Activated CD4-positive, alpha-beta memory T cell treated with anti-CD3 and anti-CD28 coated beads for 36 hours (primary cell): ENCODE results near the gene CERCAM. TPM values are rescaled to one million over a fixed set of nuclear protein-coding genes. Genes with fewer than 3 reads are reported as not detected.

Experiments
- CTCF ChIA-PET: fragments of 350-600 bp; sonication (Branson Sonifier 250); formaldehyde crosslinking; loops from one replicate; lab custom pipeline; 2021; ENCODE audit warnings: antibody characterized with exemption, inconsistent platforms; lab: Charles Lee
- POLR2A ChIA-PET: fragments of 350-600 bp; sonication (Branson Sonifier 250); formaldehyde crosslinking; loops from one replicate; lab custom pipeline; 2021; ENCODE audit warnings: antibody characterized with exemption; lab: Charles Lee
- DNase-seq: peaks from one replicate; pipeline ENCODE4 v3.0.0-alpha.2; 2020
- H3K27ac Mint-ChIP-seq: one replicate; pipeline ENCODE4 v1.8.0; 2021; ENCODE audit warnings: mixed read lengths
- H3K27me3 Mint-ChIP-seq: one replicate; pipeline ENCODE4 v1.8.0; 2021; ENCODE audit warnings: mixed read lengths
- H3K36me3 Mint-ChIP-seq: one replicate; pipeline ENCODE4 v1.8.0; 2021; ENCODE audit warnings: mixed read lengths
- H3K4me1 Mint-ChIP-seq: one replicate; pipeline ENCODE4 v1.8.0; 2021; ENCODE audit warnings: low read depth, mixed read lengths
- H3K4me3 Mint-ChIP-seq: one replicate; pipeline ENCODE4 v1.8.0; 2021; ENCODE audit warnings: mild to moderate bottlenecking, mixed read lengths
- H3K9me3 Mint-ChIP-seq: one replicate; pipeline ENCODE4 v1.8.0; 2021; ENCODE audit warnings: mixed read lengths
- intact Hi-C: fragments of 100-400 bp; cut with micrococcal nuclease; formaldehyde crosslinking; loops from one replicate; pipeline ENCODE4 v1.15.1; 2023
- total RNA-seq, 2 experiments: library from RNA; stranded (reverse); gene quantifications; one replicate each; pipeline ENCODE4 v1.2.3, GENCODE V29; 2021

Gene CERCAM
- 1 to 10 TPM; 1.0 to 1.1 TPM for total RNA-seq

- H3K4me1 Mint-ChIP-seq: peaks cover 9% of the 10 kb centered on the region
- peaks cover 24% of the 10 kb centered on the region for H3K27me3 Mint-ChIP-seq
- DNase-seq: peak; percentile 49
- H3K36me3 Mint-ChIP-seq: no peaks in the 10 kb centered on the region
- ChIA-PET POLR2A (interaction anchor here (1.1 kb wide), 1 partner anchor 132 kb away, joined by 3 read pairs; the partner anchor contains the start of gene SPTAN1), CTCF (interaction anchor here (0.8 to 2.9 kb wide), 20 partner anchors 11 to 207 kb away, joined by 3 to 31 read pairs (median 4); partner anchors contain the start of gene URM1)
- no peak within 1 kb of the TSS for H3K27ac Mint-ChIP-seq
- no peaks in the 10 kb centered on the region for H3K9me3 Mint-ChIP-seq
- intact Hi-C loops: no loop called here
- H3K4me3 Mint-ChIP-seq: peak within 1 kb of the TSS; percentile 69
These were observed at the start of gene CERCAM for GRCh38 chr9:128420651-128421481. Gene CERCAM (plus strand): TSS chr9:128420857. CDS start chr9:128420878, 21 bp downstream.

DNA sequence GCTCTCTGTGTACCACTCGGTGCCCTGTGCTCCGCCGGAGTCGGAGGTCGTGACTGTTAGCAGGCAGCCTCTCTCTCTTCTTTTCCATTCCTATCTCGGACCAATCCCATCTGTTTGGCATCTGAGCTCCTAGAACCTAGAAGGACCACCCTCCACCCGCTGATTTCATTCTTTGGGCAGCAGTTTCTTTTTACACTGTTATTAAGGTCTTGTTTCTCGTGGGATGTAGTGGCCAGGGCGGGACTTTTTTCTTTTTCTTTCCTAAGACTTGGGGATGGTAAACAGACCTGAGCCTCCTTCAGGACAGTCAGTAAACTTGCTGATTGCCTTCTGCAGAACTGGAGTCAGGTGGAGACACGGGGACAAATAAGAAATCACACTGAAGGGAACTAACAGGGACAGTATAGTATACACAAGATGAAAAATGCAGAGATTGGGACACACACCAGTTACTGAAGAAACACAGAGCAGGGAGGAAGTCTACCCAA is 49.0 kb upstream of the CERCAM start:
- H3K27me3 Mint-ChIP-seq: no peaks in the 10 kb centered on the region
- H3K9me3 Mint-ChIP-seq: no peaks in the 10 kb centered on the region
- H3K4me3 Mint-ChIP-seq: peak overlapping the region; percentile 99
- peaks cover 7% of the 10 kb centered on the region for H3K36me3 Mint-ChIP-seq
- DNase-seq: no peak
- ChIA-PET CTCF (interaction anchor here (1.0 to 4.3 kb wide), 6 partner anchors 10 to 76 kb away, joined by 3 to 42 read pairs (median 9); partner anchors contain the start of gene CERCAM), POLR2A (interaction anchor here (1.0 to 1.5 kb wide), 5 partner anchors 9 to 446 kb away, joined by 3 to 6 read pairs (median 4); partner anchors contain the start of genes COQ4, ENDOG and TRUB2)
- intact Hi-C loops: loop anchor here (1.0 to 5.0 kb wide), 7 partner anchors 31 to 531 kb away; partner anchors contain the start of genes COQ4, GLE1, KYAT1 and LRRC8A
- H3K4me1 Mint-ChIP-seq: peaks cover 27% of the 10 kb centered on the region
- H3K27ac Mint-ChIP-seq: peak overlapping the region; percentile 93

GRCh38 chr9:128372188-128372641 is 48.4 kb upstream of the CERCAM start:
- Mint-ChIP-seq H3K27me3 (no peaks in the 10 kb centered on the region), H3K9me3 (no peaks in the 10 kb centered on the region), H3K27ac (peak overlapping the region; percentile 93), H3K36me3 (peaks cover 8% of the 10 kb centered on the region), H3K4me3 (peak overlapping the region; percentile 99), H3K4me1 (peaks cover 27% of the 10 kb centered on the region)
- intact Hi-C loops: loop anchor here (5.0 kb wide), 1 partner anchor 510 kb away; the partner anchor contains the start of genes KYAT1 and LRRC8A
- ChIA-PET POLR2A (interaction anchor here (0.6 to 1.1 kb wide), 2 partner anchors 50 to 244 kb away, joined by 3 to 4 read pairs; partner anchors contain the start of genes COQ4 and TRUB2), CTCF (interaction anchor here (1.0 to 4.3 kb wide), 4 partner anchors 10 to 77 kb away, joined by 3 to 42 read pairs (median 15); no protein-coding TSS in a partner anchor)
- DNase-seq: no peak

DNA sequence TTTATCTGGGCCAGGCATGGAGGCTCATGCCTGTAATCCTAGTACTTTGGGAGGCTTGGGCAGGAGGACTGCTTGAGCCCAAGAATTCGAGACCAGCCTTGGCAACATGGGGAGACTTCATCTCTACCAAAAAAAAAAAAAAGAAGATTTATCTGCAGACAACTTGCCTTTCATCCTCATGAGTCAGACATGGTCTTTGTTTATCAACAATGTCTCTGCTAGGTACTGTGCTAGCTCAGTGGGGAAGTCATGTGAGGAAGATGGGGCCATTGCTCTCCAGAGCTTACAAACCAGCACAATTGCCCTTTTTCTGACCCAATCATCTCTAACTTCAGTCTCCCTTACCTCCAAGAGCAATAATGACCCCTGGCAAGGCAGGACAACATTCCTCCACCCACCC is 47.9 kb upstream of the CERCAM start:
- ChIA-PET CTCF (interaction anchor here (3.7 to 4.3 kb wide), 3 partner anchors 11 to 77 kb away, joined by 12 to 42 read pairs (median 18); no protein-coding TSS in a partner anchor), POLR2A (interaction anchor here (0.6 kb wide), 1 partner anchor 244 kb away, joined by 3 read pairs; no protein-coding TSS in a partner anchor)
- intact Hi-C loops: loop anchor here (5.0 kb wide), 1 partner anchor 510 kb away; the partner anchor contains the start of genes KYAT1 and LRRC8A
- DNase-seq: no peak
- H3K4me3 Mint-ChIP-seq: peak overlapping the region; percentile 99
- no peaks in the 10 kb centered on the region for H3K9me3 Mint-ChIP-seq
- no peaks in the 10 kb centered on the region for H3K27me3 Mint-ChIP-seq
- H3K4me1 Mint-ChIP-seq: peaks cover 27% of the 10 kb centered on the region
- no peak overlapping the region for H3K27ac Mint-ChIP-seq
- peaks cover 8% of the 10 kb centered on the region for H3K36me3 Mint-ChIP-seq

DNA sequence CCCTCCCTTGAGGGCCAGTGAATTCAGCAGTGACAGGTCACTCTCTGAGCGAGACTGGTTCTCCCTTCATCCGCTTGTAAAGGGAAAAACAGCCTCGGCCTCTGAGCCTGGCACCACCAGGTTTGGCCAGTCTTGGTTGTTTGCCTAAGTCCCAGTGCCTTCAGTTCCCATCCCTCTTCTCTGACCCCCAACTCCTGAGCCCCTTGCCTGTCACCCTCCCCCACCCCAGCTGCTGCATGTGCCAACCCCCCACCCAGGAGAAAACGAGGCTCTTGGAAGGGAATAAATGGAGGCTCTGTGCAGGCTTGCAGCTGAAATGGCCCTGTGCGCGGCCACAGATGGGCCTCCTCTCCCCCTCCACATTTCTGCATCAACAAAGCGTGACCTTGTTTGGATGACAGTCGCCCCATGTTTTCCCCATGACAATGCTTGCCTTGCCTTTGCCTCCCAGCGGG is 46.4 kb upstream of the CERCAM start:
- CTCF ChIA-PET: interaction anchor here (4.3 kb wide), 1 partner anchor 12 kb away, joined by 42 read pairs; no protein-coding TSS in a partner anchor
- H3K4me1 Mint-ChIP-seq: peaks cover 27% of the 10 kb centered on the region
- no peak overlapping the region for H3K4me3 Mint-ChIP-seq
- H3K9me3 Mint-ChIP-seq: no peaks in the 10 kb centered on the region
- H3K27ac Mint-ChIP-seq: no peak overlapping the region
- DNase-seq: no peak
- H3K27me3 Mint-ChIP-seq: no peaks in the 10 kb centered on the region
- POLR2A ChIA-PET: no interaction called here
- H3K36me3 Mint-ChIP-seq: peaks cover 14% of the 10 kb centered on the region
- intact Hi-C loops: loop anchor here (5.0 kb wide), 1 partner anchor 508 kb away; the partner anchor contains the start of genes KYAT1 and LRRC8A

DNA sequence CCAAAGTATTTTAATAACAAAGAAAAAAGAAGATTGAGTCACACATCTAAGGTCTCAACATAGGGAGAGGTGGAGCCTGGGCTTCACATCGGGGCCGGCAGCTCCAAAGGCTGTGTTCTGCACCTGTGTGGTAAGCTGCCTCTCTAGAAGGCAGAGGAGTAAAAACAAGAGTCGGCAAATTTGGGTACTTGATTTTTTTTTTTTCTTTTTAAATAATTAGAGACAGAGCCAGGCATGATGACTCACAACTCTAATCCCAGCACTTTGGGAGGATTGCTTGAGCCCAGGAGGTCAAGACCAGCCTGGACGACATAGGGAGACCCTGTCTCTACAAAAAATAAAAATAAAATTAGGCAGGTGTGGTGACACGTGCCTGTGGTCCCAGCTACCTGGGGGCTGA is 44.8 kb upstream of the CERCAM start:
- peaks cover 20% of the 10 kb centered on the region for H3K4me1 Mint-ChIP-seq
- intact Hi-C loops: no loop called here
- H3K27ac Mint-ChIP-seq: no peak overlapping the region
- peaks cover 16% of the 10 kb centered on the region for H3K36me3 Mint-ChIP-seq
- ChIA-PET CTCF (interaction anchor here (0.9 kb wide), 1 partner anchor 14 kb away, joined by 3 read pairs; no protein-coding TSS in a partner anchor), POLR2A (no interaction called here)
- no peaks in the 10 kb centered on the region for H3K9me3 Mint-ChIP-seq
- no peak overlapping the region for H3K4me3 Mint-ChIP-seq
- no peaks in the 10 kb centered on the region for H3K27me3 Mint-ChIP-seq
- DNase-seq: no peak

GRCh38 chr9:128382261-128382660 is 38.4 kb upstream of the CERCAM start:
- ChIA-PET CTCF (interaction anchor here (1.0 to 1.2 kb wide), 2 partner anchors 20 to 127 kb away, joined by 3 to 4 read pairs; no protein-coding TSS in a partner anchor), POLR2A (no interaction called here)
- no peak for DNase-seq
- no peaks in the 10 kb centered on the region for H3K27me3 Mint-ChIP-seq
- intact Hi-C loops: no loop called here
- H3K4me3 Mint-ChIP-seq: no peak overlapping the region
- no peaks in the 10 kb centered on the region for H3K9me3 Mint-ChIP-seq
- H3K27ac Mint-ChIP-seq: no peak overlapping the region
- no peaks in the 10 kb centered on the region for H3K4me1 Mint-ChIP-seq
- peaks cover 21% of the 10 kb centered on the region for H3K36me3 Mint-ChIP-seq

DNA sequence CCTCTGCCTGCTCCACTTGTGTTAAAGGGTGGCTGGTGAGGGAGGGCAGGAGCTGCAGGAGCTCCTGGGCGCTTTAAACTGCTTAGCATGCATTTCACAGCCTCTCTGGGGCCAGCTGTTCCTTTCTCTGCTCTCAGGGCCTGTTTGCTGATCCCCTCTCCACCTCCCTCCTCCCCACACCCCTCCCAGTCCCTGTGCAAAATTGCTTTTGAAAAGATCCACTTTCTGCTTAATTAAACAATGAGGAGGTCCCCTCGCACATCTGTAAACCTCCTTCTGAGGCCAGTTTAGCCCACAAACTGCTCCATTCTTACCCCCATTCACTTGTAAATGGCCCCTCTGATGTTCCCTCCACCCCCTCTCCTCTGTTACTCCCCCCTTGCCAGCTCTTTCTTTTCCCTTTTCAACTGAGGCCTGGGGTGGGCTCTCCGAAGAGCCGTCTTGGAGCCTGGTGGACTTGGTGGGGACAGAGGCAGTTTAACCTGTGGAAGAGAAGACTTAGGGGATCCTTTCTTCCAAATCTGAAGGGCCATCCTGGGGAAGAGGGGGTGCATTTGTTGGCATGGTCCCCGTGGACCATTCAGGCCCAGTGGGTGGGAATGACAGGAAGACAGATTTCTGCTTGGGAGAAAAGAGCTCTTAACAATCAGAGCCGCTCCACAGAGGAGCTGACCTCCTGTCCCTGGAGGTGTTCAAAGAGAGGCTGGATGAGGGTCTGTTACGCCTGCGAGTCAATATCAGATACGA is 37.5 kb upstream of the CERCAM start:
- H3K4me3 Mint-ChIP-seq: no peak overlapping the region
- H3K9me3 Mint-ChIP-seq: no peaks in the 10 kb centered on the region
- POLR2A ChIA-PET: no interaction called here
- no peaks in the 10 kb centered on the region for H3K27me3 Mint-ChIP-seq
- CTCF ChIA-PET: interaction anchor here (0.9 to 1.2 kb wide), 4 partner anchors 21 to 128 kb away, joined by 3 to 4 read pairs (median 4); partner anchors contain the start of gene ODF2
- H3K27ac Mint-ChIP-seq: no peak overlapping the region
- H3K36me3 Mint-ChIP-seq: peaks cover 29% of the 10 kb centered on the region
- intact Hi-C loops: no loop called here
- no peak for DNase-seq
- H3K4me1 Mint-ChIP-seq: no peaks in the 10 kb centered on the region

GRCh38 chr9:128383791-128384190 is 36.9 kb upstream of the CERCAM start:
- CTCF ChIA-PET: interaction anchor here (0.9 to 1.8 kb wide), 3 partner anchors 22 to 72 kb away, joined by 3 to 6 read pairs (median 4); partner anchors contain the start of gene ODF2
- H3K27me3 Mint-ChIP-seq: no peaks in the 10 kb centered on the region
- H3K4me1 Mint-ChIP-seq: no peaks in the 10 kb centered on the region
- H3K9me3 Mint-ChIP-seq: no peaks in the 10 kb centered on the region
- peaks cover 27% of the 10 kb centered on the region for H3K36me3 Mint-ChIP-seq
- no peak for DNase-seq
- no peak overlapping the region for H3K27ac Mint-ChIP-seq
- intact Hi-C loops: no loop called here
- POLR2A ChIA-PET: interaction anchor here (0.6 kb wide), 1 partner anchor 637 kb away, joined by 3 read pairs; no protein-coding TSS in a partner anchor
- H3K4me3 Mint-ChIP-seq: no peak overlapping the region

DNA sequence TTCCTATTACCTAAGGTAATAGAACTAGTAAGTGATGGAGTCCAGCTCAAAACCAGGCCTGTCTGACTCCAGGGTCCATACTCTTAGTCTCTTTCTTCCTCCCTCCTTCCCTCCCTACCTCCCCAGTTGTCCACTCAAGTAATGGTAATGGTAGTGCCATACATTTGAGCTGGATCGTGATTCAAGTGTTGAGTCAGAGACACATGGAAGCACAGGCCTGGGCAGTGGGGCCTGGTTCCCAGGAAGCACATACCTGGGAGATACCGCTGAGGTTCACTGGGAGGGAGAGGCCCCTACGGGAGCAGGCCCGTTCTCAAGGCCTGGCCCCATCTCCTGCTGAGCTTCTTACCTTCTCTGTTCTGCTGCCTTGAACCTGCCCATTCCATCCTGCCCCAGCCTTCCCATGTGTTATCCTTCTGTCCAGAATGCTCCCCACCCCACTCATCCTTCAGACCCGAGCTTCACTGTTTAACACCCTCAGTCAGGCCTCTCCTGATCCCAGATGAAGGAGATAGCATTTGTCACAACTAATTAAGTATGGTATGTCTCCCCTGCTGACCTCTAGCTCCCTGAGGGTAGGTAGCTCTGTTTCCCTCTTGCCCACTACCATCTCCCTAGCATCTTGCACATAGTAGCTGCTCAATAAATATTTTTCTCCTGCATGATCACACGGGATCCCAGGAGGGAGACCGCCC is 35.7 kb upstream of the CERCAM start:
- H3K27ac Mint-ChIP-seq: no peak overlapping the region
- H3K4me1 Mint-ChIP-seq: no peaks in the 10 kb centered on the region
- ChIA-PET POLR2A (interaction anchor here (0.6 kb wide), 1 partner anchor 190 kb away, joined by 4 read pairs; no protein-coding TSS in a partner anchor), CTCF (interaction anchor here (1.8 kb wide), 1 partner anchor 23 kb away, joined by 6 read pairs; no protein-coding TSS in a partner anchor)
- no peaks in the 10 kb centered on the region for H3K27me3 Mint-ChIP-seq
- H3K9me3 Mint-ChIP-seq: no peaks in the 10 kb centered on the region
- DNase-seq: no peak
- no peak overlapping the region for H3K4me3 Mint-ChIP-seq
- H3K36me3 Mint-ChIP-seq: peaks cover 26% of the 10 kb centered on the region
- intact Hi-C loops: no loop called here
